HG03064 (cell line): ENCODE results near the gene XAB2.
"Not testable (repeated sequence)": the region's sequence is repeated elsewhere in the genome, so short reads cannot be mapped to it uniquely, and the experiment has no call there.

ENCODE experiments used
- ATAC-seq: cut with Tn5 transposase; IDR thresholded peaks from one replicate; pipeline ENCODE4 v1.9.1; 2021; ENCODE audit warnings: low read depth; ENCODE audit not compliant: unreplicated experiment

XAB2 gene

GRCh38 chr19:7590256-7590655 is 39.1 kb downstream of the XAB2 start:
- no peak for ATAC-seq

DNA sequence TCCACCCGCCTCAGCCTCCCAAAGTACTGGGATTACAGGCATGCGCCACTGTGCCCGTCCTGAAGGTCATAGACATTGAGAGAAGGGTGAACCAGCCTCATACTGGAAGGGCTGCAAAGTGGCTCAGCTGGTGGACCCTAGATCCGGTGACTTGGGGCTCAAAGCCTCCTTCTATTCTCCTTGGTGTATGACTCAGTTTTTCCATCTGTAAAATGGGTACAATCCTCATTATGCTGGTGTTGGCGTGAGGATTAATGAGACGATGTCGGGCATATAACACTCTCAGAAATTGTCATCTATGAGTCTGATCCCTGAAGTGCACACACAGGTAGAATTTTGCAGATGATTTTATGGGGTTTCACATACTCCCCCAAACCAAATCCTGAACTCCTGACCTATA is 39.5 kb downstream of the XAB2 start:
- ATAC-seq, result no peak

GRCh38 chr19:7582446-7582845 is 46.9 kb downstream of the XAB2 start:
- no peak for ATAC-seq

GRCh38 chr19:7579182-7579581 is 50.2 kb downstream of the XAB2 start:
- no peak for ATAC-seq

- no peak for ATAC-seq
These were observed 51.2 kb downstream of the XAB2 start for GRCh38 chr19:7578127-7578526.

DNA sequence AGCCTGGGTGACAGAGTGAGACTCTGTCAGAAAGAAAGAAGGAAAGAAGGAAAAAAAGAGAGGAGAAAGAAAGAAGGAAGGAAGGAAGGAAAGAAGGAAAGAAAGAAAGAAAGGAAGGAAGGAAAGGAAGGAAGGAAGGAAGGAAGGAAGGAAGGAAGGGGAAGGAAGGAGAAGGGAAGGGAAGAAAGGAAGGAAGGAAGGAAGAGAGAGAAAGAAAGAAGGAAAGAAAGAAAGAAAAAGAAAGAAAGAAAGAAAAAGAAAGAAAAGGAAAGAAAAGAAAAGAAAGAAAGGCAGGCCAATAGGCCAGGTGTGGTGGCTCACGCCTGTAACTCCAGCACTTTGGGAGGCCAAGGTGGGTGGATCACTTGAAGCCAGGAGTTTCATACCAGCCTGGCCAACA is 51.9 kb downstream of the XAB2 start:
- not testable (repeated sequence) for ATAC-seq

DNA sequence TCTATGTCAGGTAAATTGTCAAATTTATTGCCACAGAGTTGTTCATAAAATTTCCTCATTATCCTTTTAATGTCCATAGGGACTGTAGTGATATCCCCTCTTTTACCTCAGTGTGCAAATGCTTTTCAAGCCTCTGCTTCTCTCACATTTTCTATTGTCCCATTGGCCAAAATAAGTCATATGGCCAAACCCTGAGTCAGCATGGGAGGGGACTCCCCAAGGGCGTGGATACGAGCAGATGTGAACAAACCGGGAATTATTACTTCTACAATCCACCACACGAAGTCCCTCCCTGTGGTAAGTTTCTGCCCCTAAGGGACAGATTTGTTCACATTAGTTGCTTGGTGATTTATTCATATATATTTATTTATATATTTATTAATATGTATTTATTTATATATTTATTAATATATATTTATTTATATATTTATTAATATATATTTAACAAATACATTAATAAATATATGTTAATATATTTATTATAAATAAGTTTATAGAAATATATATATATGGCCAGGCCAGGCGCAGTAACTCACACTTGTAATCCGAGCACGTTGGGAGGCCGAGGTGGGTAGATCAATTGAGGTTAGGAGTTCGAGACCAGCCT is 53.8 kb downstream of the XAB2 start:
- no peak for ATAC-seq

DNA sequence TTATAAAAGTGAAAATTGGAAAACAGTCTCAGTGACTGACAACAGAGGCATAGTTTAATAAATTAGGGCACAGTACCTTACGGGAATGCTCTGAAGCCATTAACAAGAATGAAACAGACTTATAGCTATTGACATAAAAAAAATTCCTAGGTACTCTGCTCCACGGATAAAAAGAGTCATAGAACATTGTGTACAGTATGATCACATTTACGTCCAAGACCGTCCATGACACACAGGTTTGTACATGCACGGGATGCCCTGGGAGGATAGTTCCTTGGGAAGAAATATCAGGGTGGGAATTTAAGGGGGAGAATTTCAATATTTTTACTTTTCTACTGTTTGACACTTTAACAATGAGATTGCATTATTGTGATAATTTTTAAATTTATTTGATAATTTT is 58.6 kb downstream of the XAB2 start:
- ATAC-seq, result no peak
